Tibial nerve (tissue), 4 donors: ENCODE measurements around the gene ACTL10. TPM values are rescaled to one million over a fixed set of nuclear protein-coding genes. Genes with fewer than 3 reads are reported as not detected.

Experiments
- DNase-seq, 2 donors: peaks; one replicate each; pipeline ENCODE4 v3.0.0-alpha.2; 2019; ENCODE audit warnings: low spot score in 2 of 2
- H3K27ac ChIP-seq, 4 donors: fragments of 200-600 bp; sonication (generic) in 3 of 4; one replicate each; pipeline ENCODE4 v1.5.1; 2017 to 2019; ENCODE audit warnings: mild to moderate bottlenecking in 1 of 4
- H3K27me3 ChIP-seq, 2 donors: fragments of 200-600 bp; sonication (generic) in 1 of 2; one replicate each; pipeline versions ENCODE4 v1.5.1 to v1.6.0; 2017 to 2019
- H3K36me3 ChIP-seq, 3 donors: fragments of 200-600 bp; sonication (generic); one replicate each; pipeline ENCODE4 v1.5.1; 2018 to 2019
- H3K4me1 ChIP-seq, 4 donors: fragments of 200-600 bp; sonication (generic) in 3 of 4; one replicate each; pipeline ENCODE4 v1.5.1; 2017 to 2019
- H3K4me3 ChIP-seq, 4 donors: fragments of 200-600 bp; sonication (generic) in 3 of 4; one replicate each; pipeline ENCODE4 v1.5.1; 2017 to 2019; ENCODE audit warnings: mild to moderate bottlenecking in 1 of 4, moderate library complexity in 1 of 4
- H3K9me3 ChIP-seq, 4 donors: fragments of 200-600 bp; sonication (generic) in 3 of 4; one replicate each; pipeline ENCODE4 v1.5.1; 2017 to 2019
- EP300 ChIP-seq, 2 donors: sonication (generic); formaldehyde crosslinking; IDR thresholded peaks; one replicate each; pipeline ENCODE4 v1.6.1; 2017; ENCODE audit warnings: antibody characterized with exemption in 2 of 2, mild to moderate bottlenecking in 1 of 2
- POLR2A ChIP-seq, 2 donors: fragments of 450-650 bp; IDR thresholded peaks; one replicate each; pipeline ENCODE4 v1.6.1; 2017; ENCODE audit warnings: antibody characterized with exemption in 2 of 2, mild to moderate bottlenecking in 2 of 2, moderate library complexity in 2 of 2
- WGBS, 2 donors: methylation state at CpG; one replicate each; pipeline ENCODE4 v1.1.5; 2018; 5-methylcytosine and 5-hydroxymethylcytosine counted together
- total RNA-seq, 4 donors: library from RNA; depleted of rRNA; stranded (reverse); fragments of >200 nt; gene quantifications; one replicate each; pipeline ENCODE4 v1.1.0, GENCODE V29; 2016
- TF ChIP-seq, protein P1 (sequence below), 5 experiments: fragments of 200-600 bp in 3 of 5; fragments of 450-650 bp in 2 of 5; sonication (generic) in 3 of 5; IDR thresholded peaks; one replicate each; pipeline ENCODE4 v1.5.1; 2016 to 2019; ENCODE audit warnings: antibody characterized with exemption in 5 of 5, mild to moderate bottlenecking in 3 of 5, moderate library complexity in 2 of 5

The ACTL10 gene
- total RNA-seq, 4 donors from 2014 or later, result 1.1 to 4.3 (median 3.8) TPM

DNA sequence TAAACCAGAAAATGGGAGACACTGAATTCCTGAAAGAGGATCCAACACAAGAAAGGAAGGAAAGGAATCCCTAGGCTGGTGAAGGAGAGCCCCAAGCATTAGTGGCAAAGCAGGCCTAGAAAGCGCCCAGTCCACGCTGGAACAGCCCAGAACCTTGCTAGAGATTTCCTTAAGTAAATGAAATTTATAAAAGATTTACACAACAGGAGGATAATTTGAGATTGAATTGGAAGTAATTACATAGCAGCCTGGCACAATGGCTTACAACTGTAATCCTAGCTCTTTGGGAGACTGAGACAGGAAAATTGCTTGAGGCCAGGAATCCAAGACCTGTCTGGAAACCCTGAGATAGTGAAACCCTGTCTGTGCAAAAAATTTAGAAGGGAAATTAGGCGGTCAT, 31.4 kb upstream of the ACTL10 start:
- Histone ChIP-seq H3K36me3 (peaks cover 0 to 81% (median 4%) of the 10 kb centered on the region in 3 donors), H3K4me1 (no peaks in the 10 kb centered on the region), H3K27ac (no peak overlapping the region), H3K9me3 (no peaks in the 10 kb centered on the region), H3K27me3 (peaks cover 0 to 2% of the 10 kb centered on the region in 2 donors), H3K4me3 (no peak overlapping the region)
- 91 to 95% methylated on average over 3 of the region's 3 CpGs for WGBS, 2 donors
- no peak for DNase-seq
- TF ChIP-seq EP300 (IDR thresholded peaks at IDR 0.05), result no peak
- TF ChIP-seq POLR2A (IDR thresholded peaks at IDR 0.05), result no peak
- TF ChIP-seq, protein P1, sequence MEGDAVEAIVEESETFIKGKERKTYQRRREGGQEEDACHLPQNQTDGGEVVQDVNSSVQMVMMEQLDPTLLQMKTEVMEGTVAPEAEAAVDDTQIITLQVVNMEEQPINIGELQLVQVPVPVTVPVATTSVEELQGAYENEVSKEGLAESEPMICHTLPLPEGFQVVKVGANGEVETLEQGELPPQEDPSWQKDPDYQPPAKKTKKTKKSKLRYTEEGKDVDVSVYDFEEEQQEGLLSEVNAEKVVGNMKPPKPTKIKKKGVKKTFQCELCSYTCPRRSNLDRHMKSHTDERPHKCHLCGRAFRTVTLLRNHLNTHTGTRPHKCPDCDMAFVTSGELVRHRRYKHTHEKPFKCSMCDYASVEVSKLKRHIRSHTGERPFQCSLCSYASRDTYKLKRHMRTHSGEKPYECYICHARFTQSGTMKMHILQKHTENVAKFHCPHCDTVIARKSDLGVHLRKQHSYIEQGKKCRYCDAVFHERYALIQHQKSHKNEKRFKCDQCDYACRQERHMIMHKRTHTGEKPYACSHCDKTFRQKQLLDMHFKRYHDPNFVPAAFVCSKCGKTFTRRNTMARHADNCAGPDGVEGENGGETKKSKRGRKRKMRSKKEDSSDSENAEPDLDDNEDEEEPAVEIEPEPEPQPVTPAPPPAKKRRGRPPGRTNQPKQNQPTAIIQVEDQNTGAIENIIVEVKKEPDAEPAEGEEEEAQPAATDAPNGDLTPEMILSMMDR (IDR thresholded peaks at IDR 0.05), result no peak

- Histone ChIP-seq H3K27me3 (peaks cover 0 to 2% of the 10 kb centered on the region in 2 donors), H3K4me3 (no peak overlapping the region), H3K36me3 (peaks cover 0 to 81% (median 4%) of the 10 kb centered on the region in 3 donors), H3K4me1 (no peaks in the 10 kb centered on the region), H3K27ac (no peak overlapping the region), H3K9me3 (no peaks in the 10 kb centered on the region)
- TF ChIP-seq EP300 (IDR thresholded peaks at IDR 0.05) (no peak), POLR2A (IDR thresholded peaks at IDR 0.05) (no peak)
- TF ChIP-seq, protein P1 (IDR thresholded peaks at IDR 0.05), result no peak
- 81 to 91% methylated on average over 1 of the region's 1 CpG for WGBS, 2 donors
- DNase-seq, result no peak
Measured at GRCh38 chr20:33636776-33637175, 30.0 kb upstream of the ACTL10 start.

DNA sequence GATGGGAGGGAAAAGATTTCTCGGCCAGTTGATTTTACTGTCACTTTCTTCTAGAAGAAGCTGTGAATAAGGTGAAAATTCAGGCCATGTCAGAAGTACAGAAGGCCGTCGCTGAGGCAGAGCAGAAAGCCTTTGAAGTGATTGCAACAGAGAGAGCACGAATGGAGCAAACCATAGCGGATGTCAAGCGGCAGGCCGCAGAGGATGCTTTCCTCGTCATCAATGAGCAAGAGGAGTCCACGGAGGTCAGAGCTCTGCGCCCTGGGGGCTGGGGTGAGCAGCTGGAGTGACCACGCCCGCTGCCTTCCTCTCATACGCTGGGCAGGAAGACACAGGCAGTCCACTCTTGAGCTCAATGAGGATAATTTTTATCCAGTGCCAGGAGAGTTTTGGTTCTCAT, 26.5 kb upstream of the ACTL10 start:
- Histone ChIP-seq H3K36me3 (peaks cover 4 to 98% (median 5%) of the 10 kb centered on the region in 3 donors), H3K4me3 (no peak overlapping the region), H3K27me3 (peaks cover 0 to 2% of the 10 kb centered on the region in 2 donors), H3K27ac (no peak overlapping the region), H3K9me3 (no peaks in the 10 kb centered on the region), H3K4me1 (no peaks in the 10 kb centered on the region)
- TF ChIP-seq, protein P1 (IDR thresholded peaks at IDR 0.05), result no peak
- TF ChIP-seq EP300 (IDR thresholded peaks at IDR 0.05), result no peak
- no peak for TF ChIP-seq POLR2A (IDR thresholded peaks at IDR 0.05)
- WGBS, 2 donors, result 69 to 70% methylated on average over 13 of the region's 13 CpGs
- DNase-seq, result no peak

DNA sequence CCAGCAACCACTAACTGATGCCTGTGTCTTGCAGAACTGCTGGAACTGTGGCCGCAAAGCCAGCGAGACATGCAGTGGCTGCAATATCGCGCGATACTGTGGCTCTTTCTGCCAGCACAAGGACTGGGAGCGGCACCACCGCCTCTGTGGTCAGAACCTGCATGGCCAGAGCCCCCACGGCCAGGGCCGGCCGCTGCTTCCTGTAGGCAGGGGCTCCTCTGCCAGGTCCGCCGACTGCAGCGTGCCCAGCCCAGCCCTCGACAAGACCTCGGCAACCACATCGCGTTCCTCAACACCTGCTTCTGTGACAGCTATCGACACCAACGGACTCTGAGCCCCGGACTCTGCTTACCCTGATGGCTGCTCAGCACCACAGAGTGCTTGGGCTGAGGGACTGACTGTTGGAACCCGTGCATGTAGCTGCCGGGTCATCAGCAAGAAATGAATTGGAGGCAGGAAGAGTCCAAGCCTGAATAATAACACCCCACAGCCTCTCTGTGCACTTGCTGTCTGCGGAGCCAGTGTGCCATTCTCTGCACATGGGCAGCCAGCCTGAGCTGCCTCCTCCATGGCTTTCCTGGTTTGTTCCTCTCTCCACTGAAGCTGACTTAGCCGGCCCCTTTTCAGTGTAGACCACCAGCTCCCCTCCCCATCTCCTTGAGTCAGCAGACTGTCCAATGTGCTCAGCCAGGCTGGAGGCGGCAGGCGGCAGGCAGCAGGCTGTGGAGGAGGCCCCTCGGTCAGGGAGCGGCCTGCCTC, 22.3 kb upstream of the ACTL10 start:
- Histone ChIP-seq H3K27me3 (no peaks in the 10 kb centered on the region), H3K36me3 (peaks cover 0 to 75% (median 5%) of the 10 kb centered on the region in 3 donors), H3K4me3 (no peak overlapping the region), H3K9me3 (no peaks in the 10 kb centered on the region), H3K4me1 (peaks cover 0 to 27% (median 0%) of the 10 kb centered on the region in 4 donors), H3K27ac (no peak overlapping the region)
- TF ChIP-seq, protein P1 (IDR thresholded peaks at IDR 0.05), result no peak
- no peak for TF ChIP-seq POLR2A (IDR thresholded peaks at IDR 0.05)
- TF ChIP-seq EP300 (IDR thresholded peaks at IDR 0.05), result no peak
- no peak for DNase-seq
- 85 to 91% methylated on average over 21 to 28 of the region's 28 CpGs for WGBS, 2 donors

DNA sequence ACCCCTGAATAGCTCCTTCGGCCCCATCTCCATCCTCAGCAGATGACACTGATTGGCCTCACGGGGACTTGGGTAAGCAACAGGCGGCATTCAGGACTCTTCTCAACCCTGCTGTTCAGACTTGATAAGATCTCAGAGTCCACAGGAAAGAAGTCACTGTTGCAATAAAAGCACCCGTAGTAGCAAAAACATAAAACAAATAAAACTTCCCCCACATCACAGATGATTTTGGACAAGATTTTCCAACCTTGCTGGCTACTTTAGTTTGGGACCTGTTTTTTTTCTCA, 21.7 kb upstream of the ACTL10 start:
- 61 to 83% methylated on average over 4 of the region's 4 CpGs for WGBS, 2 donors
- Histone ChIP-seq H3K9me3 (no peaks in the 10 kb centered on the region), H3K4me1 (peaks cover 0 to 27% (median 0%) of the 10 kb centered on the region in 4 donors), H3K27me3 (no peaks in the 10 kb centered on the region), H3K27ac (no peak overlapping the region), H3K36me3 (peaks cover 0 to 70% (median 5%) of the 10 kb centered on the region in 3 donors), H3K4me3 (no peak overlapping the region)
- no peak for TF ChIP-seq POLR2A (IDR thresholded peaks at IDR 0.05)
- TF ChIP-seq, protein P1 (IDR thresholded peaks at IDR 0.05), result no peak
- no peak for TF ChIP-seq EP300 (IDR thresholded peaks at IDR 0.05)
- DNase-seq, result no peak
